Measurements from ENCODE around the gene KCNIP4. TPM values are rescaled to one million over a fixed set of nuclear protein-coding genes. Genes with fewer than 3 reads are reported as not detected.
A peak's percentile ranks its signal among the peaks of the same experiment; 100 is the strongest.

Gene KCNIP4
- total RNA-seq, 1 donor from 2014 or later, result 3.3 TPM

GRCh38 chr4:21848021-21848420 lies 100.6 kb downstream of the KCNIP4 start:
- DNase-seq (ENCODE audit: low spot score), result no peak

DNA sequence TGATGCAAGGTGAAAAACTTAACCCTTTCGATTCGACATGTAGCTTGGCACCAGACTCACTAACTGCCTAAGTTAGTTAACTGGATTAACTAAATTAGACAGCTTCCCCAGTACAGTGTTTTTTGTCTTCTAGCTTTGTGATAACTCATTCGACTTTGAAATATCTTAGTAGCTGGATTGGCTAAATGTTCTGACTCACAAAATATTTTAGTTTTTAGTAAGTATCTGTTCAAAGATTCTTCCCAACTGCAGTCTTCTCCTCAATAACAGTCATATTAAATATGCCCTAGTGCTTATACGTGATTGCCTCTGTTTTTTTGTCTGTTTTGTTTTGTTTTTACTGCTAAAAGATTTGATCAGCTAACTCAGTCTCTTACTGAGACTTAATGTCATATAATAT lies 102.9 kb downstream of the KCNIP4 start:
- no peak for DNase-seq (ENCODE audit: low spot score)

- DNase-seq (ENCODE audit: low spot score), result no peak
These were observed 112.9 kb downstream of the KCNIP4 start for GRCh38 chr4:21835712-21836111.

DNA sequence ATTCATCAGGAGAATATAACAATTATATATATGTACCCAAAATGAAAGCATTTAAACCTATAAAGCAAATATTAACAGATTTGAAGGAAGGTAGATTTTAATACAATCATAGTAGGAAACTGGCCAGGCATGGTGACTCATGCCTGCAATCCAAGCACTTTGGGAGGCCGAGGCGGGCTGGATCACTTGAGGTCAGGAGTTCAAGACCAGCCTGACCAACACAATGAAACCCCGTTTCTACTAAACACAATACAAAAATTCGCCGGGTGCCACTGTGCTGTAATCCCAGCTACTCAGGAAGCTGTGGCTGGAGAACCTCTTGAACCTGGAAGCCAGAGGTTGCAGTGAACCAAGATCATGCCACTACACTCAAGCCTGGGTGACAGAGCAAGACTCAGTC lies 118.3 kb downstream of the KCNIP4 start:
- DNase-seq (ENCODE audit: low spot score), result no peak

- DNase-seq (ENCODE audit: low spot score), result no peak
These were observed 121.0 kb downstream of the KCNIP4 start for GRCh38 chr4:21827575-21827974.

- no peak for DNase-seq (ENCODE audit: low spot score)
These were observed 122.5 kb downstream of the KCNIP4 start for GRCh38 chr4:21826071-21826470.

GRCh38 chr4:21819086-21819485 lies 129.5 kb downstream of the KCNIP4 start:
- DNase-seq (ENCODE audit: low spot score), result no peak

DNA sequence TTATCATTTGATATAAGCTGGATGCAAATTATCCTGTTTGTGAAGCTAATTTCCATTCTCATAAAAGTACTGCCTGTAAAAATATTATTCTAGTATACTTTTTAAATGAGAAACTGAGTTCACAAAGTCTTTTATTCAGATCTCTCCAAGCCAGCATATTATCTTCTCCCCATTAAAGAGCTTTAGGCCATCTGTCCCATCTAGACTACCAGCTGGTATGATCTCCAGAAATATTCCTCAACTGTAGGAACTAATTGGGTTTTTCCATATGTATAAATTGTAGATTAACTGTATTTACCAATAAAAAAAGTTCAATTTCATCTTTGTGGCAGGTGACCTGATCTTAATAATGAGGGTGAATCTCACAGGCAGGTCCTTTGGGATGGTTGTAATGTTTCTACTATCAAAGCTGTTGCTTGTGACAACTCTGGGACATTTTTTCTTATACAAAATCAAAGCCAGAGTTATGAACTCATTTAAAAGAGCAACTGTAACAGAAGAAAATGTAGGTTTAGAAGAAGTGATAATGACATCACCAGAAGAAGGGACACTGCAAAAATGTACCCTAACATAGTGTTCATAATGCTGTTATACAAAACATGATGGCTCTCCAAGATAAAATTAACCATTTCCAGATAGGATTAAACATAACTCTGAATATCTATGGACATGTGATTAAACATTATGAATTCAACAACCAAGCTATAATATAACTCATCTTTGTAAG lies 132.8 kb downstream of the KCNIP4 start:
- no peak for DNase-seq (ENCODE audit: low spot score)

GRCh38 chr4:21811565-21811964 lies 137.0 kb downstream of the KCNIP4 start:
- no peak for DNase-seq (ENCODE audit: low spot score)

DNA sequence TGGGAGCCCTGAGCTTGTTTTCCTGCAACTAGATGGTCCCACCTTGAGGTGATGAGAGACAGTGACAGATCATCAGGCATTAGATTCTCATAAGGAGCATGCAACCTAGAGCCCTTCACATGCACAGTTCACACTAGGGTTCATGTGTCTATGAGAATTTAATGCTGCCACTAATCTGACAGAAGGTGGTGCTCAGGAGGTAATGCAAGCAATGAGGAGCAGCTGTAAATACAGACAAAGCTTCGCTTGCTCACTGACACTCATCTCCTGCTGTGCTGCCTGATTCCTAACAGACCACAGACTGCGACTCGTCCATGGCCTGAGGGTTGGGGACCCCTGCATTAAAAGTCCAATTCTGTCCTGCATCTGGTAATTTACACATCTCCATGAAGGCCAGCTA lies 141.6 kb downstream of the KCNIP4 start:
- no peak for DNase-seq (ENCODE audit: low spot score)

DNA sequence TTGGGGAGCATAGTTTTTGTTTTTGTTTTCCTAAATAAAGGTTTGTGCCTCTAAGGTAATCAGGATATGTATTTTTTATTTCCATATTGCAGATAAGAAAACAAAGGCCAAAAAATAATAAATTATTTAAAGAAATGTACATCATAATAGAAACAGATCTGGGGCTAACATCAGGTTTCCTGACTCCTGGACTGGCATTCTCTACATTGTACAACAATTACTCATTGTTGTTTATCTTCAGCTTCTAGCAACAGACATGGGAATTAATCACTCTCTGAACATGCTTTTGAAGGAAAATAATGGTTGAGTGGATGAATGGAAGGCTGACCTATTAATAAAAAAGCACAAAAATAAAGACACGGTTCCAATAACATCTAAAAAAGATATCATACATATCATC lies 146.2 kb downstream of the KCNIP4 start:
- DNase-seq (ENCODE audit: low spot score), result no peak

DNA sequence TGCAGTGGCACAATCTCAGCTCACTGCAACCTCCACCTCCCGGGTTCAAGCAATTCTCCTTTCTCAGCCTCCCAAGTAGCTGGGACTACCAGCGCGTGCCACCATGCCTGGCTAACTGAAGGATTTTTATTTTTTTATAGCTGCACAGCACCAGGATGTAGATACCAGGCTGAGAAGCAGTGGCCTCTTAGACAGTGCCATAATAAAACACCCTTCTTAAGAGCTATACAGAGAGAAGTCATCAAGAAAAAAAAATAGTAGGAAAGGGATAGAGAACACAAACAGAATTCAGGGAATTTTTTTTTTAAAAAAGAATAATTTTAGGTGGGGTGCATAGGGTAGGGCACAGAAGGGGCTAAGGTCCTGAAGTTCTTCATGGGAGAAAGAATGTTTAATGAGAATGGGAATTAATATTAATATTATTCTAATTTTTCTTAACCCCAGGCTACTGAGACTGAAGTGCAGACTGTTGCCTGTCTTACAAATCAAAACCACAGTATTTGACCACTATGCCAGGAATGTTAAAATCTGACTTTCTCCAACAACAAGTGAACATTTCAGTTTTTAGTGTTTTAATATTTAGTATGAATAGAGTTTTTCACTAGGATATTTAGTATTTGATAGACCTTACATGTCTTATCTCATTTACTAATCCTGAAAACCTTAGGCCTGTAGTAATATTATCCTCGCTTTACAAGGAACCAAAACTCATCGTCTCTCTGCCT lies 146.7 kb downstream of the KCNIP4 start:
- no peak for DNase-seq (ENCODE audit: low spot score)

DNA sequence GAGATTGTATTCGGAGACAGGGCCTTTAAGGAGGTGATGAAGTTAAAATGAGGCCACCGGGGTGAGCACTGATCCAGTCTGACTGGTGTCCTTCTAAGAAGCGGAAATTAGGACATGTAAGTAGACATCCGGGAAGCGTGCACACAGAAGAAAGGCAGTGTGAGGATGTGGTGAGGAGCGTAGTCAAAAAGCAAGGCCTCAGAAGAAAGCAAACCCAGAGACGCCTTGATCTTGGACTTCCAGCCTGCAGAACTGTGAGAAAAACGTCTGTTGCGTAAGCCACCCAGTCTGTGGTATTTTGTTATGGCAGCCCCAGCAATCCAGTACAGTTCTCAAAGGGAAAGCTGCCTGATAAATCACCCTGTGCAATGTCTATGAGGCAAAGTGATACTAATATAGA lies 153.5 kb downstream of the KCNIP4 start:
- no peak for DNase-seq (ENCODE audit: low spot score)

- no peak for DNase-seq (ENCODE audit: low spot score)
These were observed 155.8 kb downstream of the KCNIP4 start for GRCh38 chr4:21792736-21793135.

GRCh38 chr4:21790438-21791029 lies 158.0 kb downstream of the KCNIP4 start:
- no peak for DNase-seq (ENCODE audit: low spot score)

DNA sequence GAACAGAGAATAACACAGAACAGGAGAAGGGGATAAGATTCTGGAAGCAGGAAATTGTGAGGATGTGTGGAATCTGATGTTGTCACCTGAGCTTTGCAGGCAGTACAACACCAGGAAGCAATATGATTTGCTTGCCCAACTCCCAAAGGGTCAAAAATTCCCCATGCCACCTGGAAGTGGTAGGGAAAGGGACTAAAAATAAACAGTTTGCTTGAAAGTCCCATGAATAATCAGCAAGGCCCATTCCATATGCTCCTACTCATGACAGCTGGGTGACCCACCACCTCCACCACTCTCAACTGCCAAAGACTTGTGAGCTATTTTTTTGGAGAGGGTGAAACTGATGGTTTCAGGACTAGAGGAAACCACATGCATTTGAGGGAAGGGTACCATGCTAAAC lies 168.4 kb downstream of the KCNIP4 start:
- no peak for DNase-seq (ENCODE audit: low spot score)

DNA sequence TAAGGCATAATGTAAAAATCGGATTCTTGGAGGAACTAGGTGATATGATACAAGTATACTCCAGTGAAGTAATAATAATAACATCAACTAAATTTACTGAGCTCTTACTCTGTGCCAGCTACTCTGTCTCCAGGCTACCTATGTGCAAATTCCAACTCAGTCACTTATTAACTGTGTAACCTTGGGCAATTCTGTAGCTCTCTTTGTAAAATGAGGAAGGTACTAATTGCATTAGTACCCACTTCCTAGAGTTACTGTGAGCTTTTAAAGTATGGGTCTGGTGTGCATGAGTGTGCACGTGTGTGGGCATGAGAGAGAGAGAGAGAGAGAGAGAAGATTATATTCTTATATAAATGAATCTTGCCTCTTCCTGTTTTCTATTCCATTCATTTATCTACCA lies 169.9 kb downstream of the KCNIP4 start:
- DNase-seq (ENCODE audit: low spot score), result no peak

- DNase-seq (ENCODE audit: low spot score), result no peak
These were observed 172.9 kb downstream of the KCNIP4 start for GRCh38 chr4:21775703-21776102.

DNA sequence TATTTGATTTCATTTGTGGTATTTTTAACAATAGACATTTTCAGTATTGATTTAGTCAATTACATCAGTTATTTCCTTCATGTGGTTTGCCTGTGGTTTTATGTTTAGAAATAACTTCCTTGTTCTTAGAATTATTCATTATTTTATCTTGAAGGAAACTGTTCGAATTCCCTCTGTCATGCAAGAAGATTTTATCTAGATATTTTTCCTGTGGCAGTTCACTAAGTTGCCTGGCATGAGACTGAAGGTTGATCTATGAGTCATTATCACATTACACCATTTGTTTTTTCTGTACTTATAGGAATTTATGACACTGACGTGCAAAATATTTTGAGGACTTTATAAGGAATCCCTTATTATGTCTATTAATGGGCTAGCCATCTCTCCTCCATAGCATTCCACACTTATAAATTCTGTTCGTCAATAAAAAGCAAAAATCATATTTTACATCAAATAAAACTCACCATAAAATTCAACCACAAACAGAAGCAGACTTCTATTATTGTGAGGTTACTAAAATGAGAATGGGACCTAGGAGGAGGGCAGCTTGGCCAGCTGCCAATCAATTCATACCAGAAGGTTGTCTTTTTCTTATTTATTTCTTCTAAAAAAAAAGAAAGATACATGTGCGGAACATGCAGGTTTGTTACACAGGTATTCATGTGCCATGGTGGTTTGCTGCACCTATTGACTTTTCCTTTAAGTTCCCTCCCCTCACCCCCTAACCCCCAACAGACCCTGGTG lies 179.0 kb downstream of the KCNIP4 start:
- no peak for DNase-seq (ENCODE audit: low spot score)

- DNase-seq (ENCODE audit: low spot score), result no peak
These were observed 179.9 kb downstream of the KCNIP4 start for GRCh38 chr4:21768349-21769310.

DNA sequence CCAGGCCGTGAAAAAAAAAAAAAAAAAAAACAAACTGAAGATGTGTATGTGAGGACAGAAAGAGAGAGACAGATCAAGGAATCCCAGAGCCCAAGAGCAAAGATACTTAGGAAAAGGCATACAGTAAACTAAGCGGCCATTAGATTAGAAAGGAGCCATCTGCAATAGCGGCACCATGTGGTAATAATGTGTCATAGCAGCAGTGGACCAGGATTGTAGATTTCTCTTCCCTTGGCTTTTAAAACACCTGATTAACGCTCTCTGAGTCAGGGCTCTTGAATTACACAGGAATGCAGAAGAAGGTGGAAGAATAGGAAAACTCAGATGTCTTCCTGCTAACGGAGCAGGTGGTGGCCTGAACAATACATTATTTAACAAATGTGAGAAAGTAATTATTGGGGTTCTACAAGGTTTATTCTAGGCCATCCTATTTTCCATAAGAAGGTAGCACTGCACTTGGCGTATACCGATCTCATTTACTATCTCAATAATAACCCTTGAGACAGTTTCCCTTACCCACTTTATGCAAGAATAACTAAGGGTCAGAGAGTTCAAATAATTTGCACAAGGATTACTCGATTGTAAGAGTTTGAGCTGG lies 182.7 kb downstream of the KCNIP4 start:
- peak; percentile 26 for DNase-seq (ENCODE audit: low spot score)
